Transverse colon (tissue), 4 donors: Measurements from ENCODE around the gene ATG7.

Source experiments
- EP300 ChIP-seq: sonication (generic); formaldehyde crosslinking; IDR thresholded peaks from one replicate; pipeline ENCODE4 v1.6.1; 2017; ENCODE audit warnings: antibody characterized with exemption, low read depth
- POLR2A ChIP-seq: fragments of 450-650 bp; IDR thresholded peaks from one replicate; pipeline ENCODE4 v1.6.1; 2016; ENCODE audit warnings: antibody characterized with exemption, mild to moderate bottlenecking, moderate library complexity
- POLR2AphosphoS5 ChIP-seq, 3 donors: sonication (generic); formaldehyde crosslinking; IDR thresholded peaks; one replicate each; pipeline ENCODE4 v1.6.1; 2016; ENCODE audit warnings: antibody characterized with exemption in 3 of 3
- TF ChIP-seq, protein P1 (sequence below), 5 experiments: fragments of 200-600 bp in 3 of 5; fragments of 450-650 bp in 2 of 5; sonication (generic) in 3 of 5; IDR thresholded peaks; 1 replicate in 2 of 5; 2 replicates in 3 of 5; pipeline ENCODE4 v1.5.1; 2016 to 2017; ENCODE audit warnings: antibody characterized with exemption in 5 of 5, inconsistent platforms in 3 of 5, mild to moderate bottlenecking in 2 of 5, moderate library complexity in 1 of 5

GRCh38 chr3:11546657-11547302, 274.6 kb downstream of the ATG7 start:
- no peak for TF ChIP-seq POLR2A
- TF ChIP-seq, protein P1, sequence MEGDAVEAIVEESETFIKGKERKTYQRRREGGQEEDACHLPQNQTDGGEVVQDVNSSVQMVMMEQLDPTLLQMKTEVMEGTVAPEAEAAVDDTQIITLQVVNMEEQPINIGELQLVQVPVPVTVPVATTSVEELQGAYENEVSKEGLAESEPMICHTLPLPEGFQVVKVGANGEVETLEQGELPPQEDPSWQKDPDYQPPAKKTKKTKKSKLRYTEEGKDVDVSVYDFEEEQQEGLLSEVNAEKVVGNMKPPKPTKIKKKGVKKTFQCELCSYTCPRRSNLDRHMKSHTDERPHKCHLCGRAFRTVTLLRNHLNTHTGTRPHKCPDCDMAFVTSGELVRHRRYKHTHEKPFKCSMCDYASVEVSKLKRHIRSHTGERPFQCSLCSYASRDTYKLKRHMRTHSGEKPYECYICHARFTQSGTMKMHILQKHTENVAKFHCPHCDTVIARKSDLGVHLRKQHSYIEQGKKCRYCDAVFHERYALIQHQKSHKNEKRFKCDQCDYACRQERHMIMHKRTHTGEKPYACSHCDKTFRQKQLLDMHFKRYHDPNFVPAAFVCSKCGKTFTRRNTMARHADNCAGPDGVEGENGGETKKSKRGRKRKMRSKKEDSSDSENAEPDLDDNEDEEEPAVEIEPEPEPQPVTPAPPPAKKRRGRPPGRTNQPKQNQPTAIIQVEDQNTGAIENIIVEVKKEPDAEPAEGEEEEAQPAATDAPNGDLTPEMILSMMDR (IDR thresholded peaks at IDR 0.05): no peak
- TF ChIP-seq POLR2AphosphoS5 (IDR thresholded peaks at IDR 0.05): no peak
- TF ChIP-seq EP300: no peak
